PC-3 (cell line): ENCODE data around the gene ANKRD11.

Experiments
- CTCF ChIP-seq: fragments of 300-600 bp; sonication (generic); conservative IDR thresholded peaks from 2 replicates; pipeline ENCODE4 v1.5.1; 2017; ENCODE audit warnings: antibody characterized with exemption, low read depth, mild to moderate bottlenecking, low read length
- EZH2 ChIP-seq: fragments of 300-600 bp; sonication (generic); IDR thresholded peaks from one replicate; pipeline ENCODE4 v1.6.1; 2017; ENCODE audit warnings: antibody characterized with exemption, mild to moderate bottlenecking, low read length; ENCODE audit not compliant: unreplicated experiment
- EZH2phosphoT487 ChIP-seq: fragments of 300-600 bp; sonication (generic); IDR thresholded peaks from 2 replicates; pipeline ENCODE4 v1.6.1; 2018; ENCODE audit warnings: mild to moderate bottlenecking, antibody characterized with exemption, low read length, borderline replicate concordance

- TF ChIP-seq CTCF (no peak), EZH2 (no peak), EZH2phosphoT487 (no peak)
These were observed 59.2 kb downstream of the ANKRD11 start for GRCh38 chr16:89431158-89431584.
